Neural cell (in vitro differentiated cells): ENCODE measurements around the gene RSPO3. TPM values are rescaled to one million over a fixed set of nuclear protein-coding genes. Genes with fewer than 3 reads are reported as not detected.
A peak's percentile ranks its signal among the peaks of the same experiment; 100 is the strongest.

ENCODE experiments used
- H2AFZ ChIP-seq: fragments of 200-600, 300-800 bp; sonication (generic), shearing (Covaris generic); 2 replicates; pipeline ENCODE4 v1.6.0; 2014; ENCODE audit warnings: low read depth, mild to moderate bottlenecking, antibody characterized with exemption, low read length, moderate library complexity
- H3F3A ChIP-seq: fragments of 200-600 bp; shearing (Covaris generic); 2 replicates; pipeline ENCODE4 v1.6.1; 2016; ENCODE audit warnings: mild to moderate bottlenecking, moderate library complexity, mixed read lengths, antibody characterized with exemption, low read length; ENCODE audit not compliant: insufficient read depth, poor library complexity, severe bottlenecking
- H3K27ac ChIP-seq: fragments of 200-600, 300-800 bp; sonication (generic), shearing (Covaris generic); 2 replicates; pipeline ENCODE4 v1.5.1; 2014; ENCODE audit warnings: mild to moderate bottlenecking, low read length, moderate library complexity
- H3K27me3 ChIP-seq: fragments of 300-800, 200-600 bp; sonication (generic), shearing (Covaris generic); 2 replicates; pipeline ENCODE4 v1.6.0; 2014; ENCODE audit warnings: mild to moderate bottlenecking, low read depth, low read length, moderate library complexity; ENCODE audit not compliant: insufficient read depth
- H3K36me3 ChIP-seq: fragments of 300-800, 200-600 bp; sonication (generic), shearing (Covaris generic); 2 replicates; pipeline ENCODE4 v1.5.1; 2014; ENCODE audit warnings: mild to moderate bottlenecking, antibody characterized with exemption, low read length, moderate library complexity; ENCODE audit not compliant: insufficient read depth
- H3K4me2 ChIP-seq: fragments of 300-800, 200-600 bp; sonication (generic), shearing (Covaris generic); 2 replicates; pipeline ENCODE4 v1.6.0; 2014; ENCODE audit warnings: mild to moderate bottlenecking, low read length
- H3K4me3 ChIP-seq: fragments of 300-800, 200-600 bp; sonication (generic), shearing (Covaris generic); 2 replicates; pipeline ENCODE4 v1.5.1; 2014; ENCODE audit warnings: mild to moderate bottlenecking, low read length, moderate library complexity
- H3K79me2 ChIP-seq: fragments of 200-600 bp; shearing (Covaris generic); replicated peaks from 2 replicates; pipeline ENCODE4 v1.6.0; 2014; ENCODE audit warnings: mild to moderate bottlenecking, low read length, moderate library complexity; ENCODE audit not compliant: insufficient read depth
- H3K9ac ChIP-seq: fragments of 300-800, 200-600 bp; sonication (generic), shearing (Covaris generic); 2 replicates; pipeline ENCODE4 v1.6.1; 2016; ENCODE audit warnings: mild to moderate bottlenecking, low read length, mixed read lengths
- H3K9me2 ChIP-seq: fragments of 200-600 bp; shearing (Covaris generic); 2 replicates; pipeline ENCODE4 v1.6.1; 2016; ENCODE audit warnings: mild to moderate bottlenecking, low read length, mixed read lengths; ENCODE audit not compliant: insufficient read depth
- H3K9me3 ChIP-seq: fragments of 200-600, 300-800 bp; sonication (generic), shearing (Covaris generic); 2 replicates; pipeline ENCODE4 v1.6.1; 2016; ENCODE audit warnings: mild to moderate bottlenecking, mixed run types, low read length, moderate library complexity, mixed read lengths
- H4K20me1 ChIP-seq: fragments of 200-600 bp; shearing (Covaris generic); 2 replicates; pipeline ENCODE4 v1.6.1; 2016; ENCODE audit warnings: mild to moderate bottlenecking, mixed run types; ENCODE audit not compliant: insufficient read depth
- CTCF ChIP-seq: fragments of 450-650 bp; IDR thresholded peaks from 2 replicates; pipeline ENCODE4 v1.5.1; 2014; ENCODE audit warnings: antibody characterized with exemption, mild to moderate bottlenecking, moderate library complexity; ENCODE audit not compliant: poor library complexity, severe bottlenecking
- EP300 ChIP-seq: fragments of 450-650 bp; conservative IDR thresholded peaks from 2 replicates; pipeline ENCODE4 v1.6.1; 2014; ENCODE audit warnings: antibody characterized with exemption, mild to moderate bottlenecking, moderate library complexity; ENCODE audit not compliant: poor library complexity, severe bottlenecking
- EZH2 ChIP-seq: fragments of 200-600, 300-800 bp; shearing (Covaris generic), sonication (generic); IDR thresholded peaks from 2 replicates; pipeline ENCODE4 v1.6.1; 2014; ENCODE audit warnings: antibody characterized with exemption, low read length, borderline replicate concordance, mild to moderate bottlenecking; ENCODE audit not compliant: insufficient read depth, poor library complexity, severe bottlenecking
- MXI1 ChIP-seq: fragments of 450-650 bp; conservative IDR thresholded peaks from 2 replicates; pipeline ENCODE4 v1.6.1; 2014; ENCODE audit warnings: antibody characterized with exemption, mild to moderate bottlenecking; ENCODE audit not compliant: poor library complexity, severe bottlenecking
- POLR2AphosphoS5 ChIP-seq: IDR thresholded peaks from 2 replicates; pipeline ENCODE4 v1.6.1; 2012
- RAD21 ChIP-seq: fragments of 450-650 bp; conservative IDR thresholded peaks from 2 replicates; pipeline ENCODE4 v1.6.1; 2014; ENCODE audit warnings: antibody characterized with exemption, mild to moderate bottlenecking, moderate library complexity
- REST ChIP-seq: IDR thresholded peaks from 2 replicates; pipeline ENCODE4 v1.6.1; 2012; ENCODE audit warnings: borderline replicate concordance
- SMC3 ChIP-seq: fragments of 450-650 bp; conservative IDR thresholded peaks from 2 replicates; pipeline ENCODE4 v1.6.1; 2014; ENCODE audit warnings: antibody characterized with exemption, mild to moderate bottlenecking, moderate library complexity; ENCODE audit not compliant: poor library complexity
- TAF1 ChIP-seq: IDR thresholded peaks from 2 replicates; pipeline ENCODE4 v1.6.1; 2012; ENCODE audit warnings: low read depth
- polyA plus RNA-seq: library from polyadenylated mRNA; depleted of rRNA; stranded (reverse); fragments of >200 nt; gene quantifications from 2 replicates; pipeline ENCODE4 v1.2.3, GENCODE V29; 2014

The RSPO3 gene
- polyA plus RNA-seq, 1 donor from 2014 or later = 0.48 TPM

DNA sequence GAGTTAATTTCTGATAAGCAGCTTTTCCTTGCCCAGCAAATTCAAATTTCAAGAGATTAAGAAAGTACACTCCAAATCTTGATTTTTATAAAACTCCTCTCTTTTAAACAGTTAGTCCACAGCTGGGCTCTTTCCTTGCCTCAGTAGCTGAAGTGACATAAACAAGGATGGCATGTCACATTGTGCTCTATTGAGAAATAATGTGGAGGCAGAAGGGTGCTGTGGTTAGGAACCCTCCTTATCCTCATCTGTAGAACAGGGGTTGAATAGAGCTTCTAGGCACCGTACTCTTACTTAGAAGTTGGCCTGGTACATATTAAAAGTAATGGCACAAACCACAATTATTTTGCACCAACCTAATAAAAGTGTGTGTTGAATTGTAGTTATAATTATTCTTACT is 70.3 kb downstream of the RSPO3 start:
- Histone ChIP-seq H3K9me3 (no peaks in the 10 kb centered on the region), H3K4me2 (no peak overlapping the region), H3K79me2 (no peaks in the 10 kb centered on the region), H3K9me2 (no peaks in the 10 kb centered on the region), H3F3A (no peaks in the 10 kb centered on the region), H2AFZ (no peak overlapping the region), H3K4me3 (no peak overlapping the region), H3K9ac (no peak overlapping the region), H3K36me3 (no peaks in the 10 kb centered on the region), H3K27ac (no peak overlapping the region), H4K20me1 (no peaks in the 10 kb centered on the region), H3K27me3 (no peaks in the 10 kb centered on the region)
- TF ChIP-seq CTCF = no peak
- TF ChIP-seq EZH2 = no peak
- TF ChIP-seq TAF1 = no peak
- no peak for TF ChIP-seq REST
- no peak for TF ChIP-seq RAD21
- no peak for TF ChIP-seq POLR2AphosphoS5
- no peak for TF ChIP-seq MXI1
- no peak for TF ChIP-seq SMC3
- TF ChIP-seq EP300 = no peak

- Histone ChIP-seq H4K20me1 (no peaks in the 10 kb centered on the region), H3K4me2 (no peak overlapping the region), H3F3A (no peaks in the 10 kb centered on the region), H3K27ac (no peak overlapping the region), H3K27me3 (no peaks in the 10 kb centered on the region), H3K9me3 (no peaks in the 10 kb centered on the region), H3K9me2 (no peaks in the 10 kb centered on the region), H3K79me2 (no peaks in the 10 kb centered on the region), H3K4me3 (no peak overlapping the region), H3K9ac (no peak overlapping the region), H2AFZ (no peak overlapping the region), H3K36me3 (no peaks in the 10 kb centered on the region)
- TF ChIP-seq POLR2AphosphoS5 (no peak), REST (no peak), SMC3 (peak; percentile 20), RAD21 (peak; percentile 42), EP300 (no peak), MXI1 (no peak), CTCF (peak; percentile 43), EZH2 (no peak), TAF1 (no peak)
These were observed 72.1 kb downstream of the RSPO3 start for GRCh38 chr6:127190552-127190951.
